ENCODE results near the gene C5orf47.

The C5orf47 gene

DNA sequence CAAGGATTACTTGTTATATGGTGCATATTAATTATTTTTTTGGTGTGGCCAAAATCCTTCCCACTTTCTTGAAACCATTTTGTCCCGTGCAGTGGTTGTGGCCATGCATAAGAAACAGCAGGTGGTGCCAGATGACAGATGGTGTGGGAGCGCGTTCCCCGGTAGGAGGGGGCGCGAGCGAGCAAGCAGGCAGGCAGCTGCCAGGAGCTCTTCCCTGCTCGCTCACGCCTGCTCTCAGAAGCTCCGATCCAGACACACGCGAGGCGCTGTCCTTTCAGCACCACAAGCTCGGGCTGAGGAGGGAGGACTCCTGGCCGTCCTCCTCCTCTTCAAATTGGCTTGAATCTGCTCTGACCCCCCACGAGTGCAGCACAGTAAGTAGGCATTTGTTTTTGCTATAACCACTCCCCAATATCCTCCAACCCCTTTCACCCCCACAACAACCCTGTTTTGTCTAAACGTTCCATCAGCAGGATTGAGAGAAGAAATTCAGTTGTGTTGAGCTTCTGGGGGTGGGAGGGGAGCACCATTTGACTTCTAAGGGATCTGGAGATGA lies 56.6 kb downstream of the C5orf47 start, which contains the start of gene NSG2:
Gene NSG2 (plus strand): TSS at position 237 of the 556 bp plus-strand sequence. CDS start 1,050 bp downstream, outside the sequence.
- DNase-seq, result peak; percentile 91

DNA sequence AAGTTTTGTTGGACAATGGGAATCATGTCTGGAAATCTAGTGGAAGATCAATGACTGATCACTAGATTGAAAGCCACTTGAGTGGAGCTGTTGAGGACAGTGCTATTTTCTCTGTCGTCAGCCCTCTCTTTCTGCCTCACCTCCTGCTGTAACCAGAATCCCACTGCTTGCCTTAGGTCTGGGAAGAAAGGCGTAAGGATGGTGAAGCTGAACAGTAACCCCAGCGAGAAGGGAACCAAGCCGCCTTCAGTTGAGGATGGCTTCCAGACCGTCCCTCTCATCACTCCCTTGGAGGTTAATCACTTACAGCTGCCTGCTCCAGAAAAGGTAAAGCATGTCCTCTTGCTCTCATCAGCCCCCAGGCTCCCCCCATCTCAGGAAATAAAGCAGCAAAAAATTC lies 57.6 kb downstream of the C5orf47 start:
- no peak for DNase-seq

GRCh38 chr5:174047472-174048099 lies 58.6 kb downstream of the C5orf47 start:
- no peak for DNase-seq

- DNase-seq, result no peak
Measured at GRCh38 chr5:174052636-174053035, 63.7 kb downstream of the C5orf47 start.

DNA sequence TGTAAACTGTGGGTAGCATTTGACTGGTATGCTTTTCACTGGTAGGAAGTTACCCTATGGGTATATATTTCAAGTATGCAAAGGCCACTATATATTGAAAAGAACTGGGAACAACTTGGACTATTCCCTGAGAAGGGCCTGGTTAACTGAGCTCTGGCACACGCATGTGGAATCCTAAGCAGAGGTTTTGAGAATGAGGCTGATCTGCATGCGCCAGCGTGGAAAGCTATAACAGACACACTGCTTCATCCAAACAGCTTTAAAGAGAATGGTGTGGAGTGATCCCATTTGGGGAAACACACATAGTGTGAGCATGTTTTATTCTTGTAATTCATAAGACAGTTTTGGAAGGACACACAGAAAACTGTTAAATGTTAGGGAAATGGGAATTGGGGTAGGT lies 64.9 kb downstream of the C5orf47 start:
- DNase-seq, result no peak

Measured in left hindlimb (tissue), 1 donor.